Loucy (cell line): ENCODE results near the gene EPYC.

Experiments used
- CTCF ChIP-seq: fragments of 200-600 bp; sonication (generic); conservative IDR thresholded peaks from 2 replicates; pipeline ENCODE4 v1.5.1; 2014; ENCODE audit warnings: mild to moderate bottlenecking, antibody characterized with exemption, low read length
- EZH2phosphoT487 ChIP-seq: fragments of 200-600 bp; IDR thresholded peaks from 2 replicates; pipeline ENCODE4 v1.6.1; 2018; ENCODE audit warnings: antibody characterized with exemption, mild to moderate bottlenecking, moderate library complexity, borderline replicate concordance

- no peak for TF ChIP-seq CTCF
- TF ChIP-seq EZH2phosphoT487, result no peak
Observed at GRCh38 chr12:91033251-91033650, 28.5 kb upstream of the EPYC start.
